Measurements from ENCODE around the gene FLNB.
"Not testable (repeated sequence)": the region's sequence is repeated elsewhere in the genome, so short reads cannot be mapped to it uniquely, and the experiment has no call there.

FLNB gene

GRCh38 chr3:58055314-58055713, 47.1 kb downstream of the FLNB start:
- DNase-seq, result no peak

GRCh38 chr3:58055891-58056290, 47.7 kb downstream of the FLNB start:
- DNase-seq, result not testable (repeated sequence)

GRCh38 chr3:58058361-58059263, 50.4 kb downstream of the FLNB start:
- no peak for DNase-seq

- no peak for DNase-seq
Measured at GRCh38 chr3:58059349-58060321, 51.4 kb downstream of the FLNB start.

- DNase-seq, result no peak
Measured at GRCh38 chr3:58062472-58062871, 54.2 kb downstream of the FLNB start.

GRCh38 chr3:58063022-58063815, 55.0 kb downstream of the FLNB start:
- DNase-seq, result no peak

- no peak for DNase-seq
Measured at GRCh38 chr3:58064923-58065638, 56.9 kb downstream of the FLNB start.

GRCh38 chr3:58065700-58066167, 57.5 kb downstream of the FLNB start:
- no peak for DNase-seq

- DNase-seq, result no peak
Measured at GRCh38 chr3:58066842-58067241, 58.6 kb downstream of the FLNB start.

GRCh38 chr3:58068122-58068809, 60.0 kb downstream of the FLNB start:
- no peak for DNase-seq

- no peak for DNase-seq
Measured at GRCh38 chr3:58071480-58071971, 63.3 kb downstream of the FLNB start.

GRCh38 chr3:58072052-58072762, 64.0 kb downstream of the FLNB start:
- DNase-seq, result no peak

- DNase-seq, result no peak
Measured at GRCh38 chr3:58072763-58073130, 64.5 kb downstream of the FLNB start.

GRCh38 chr3:58073301-58074108, 65.3 kb downstream of the FLNB start:
- no peak for DNase-seq

- DNase-seq, result no peak
Measured at GRCh38 chr3:58074116-58074715, 66.0 kb downstream of the FLNB start.

GRCh38 chr3:58074997-58075396, 66.8 kb downstream of the FLNB start:
- DNase-seq, result peak; percentile 41 to 43

GRCh38 chr3:58077596-58078285, 69.5 kb downstream of the FLNB start:
- DNase-seq, result no peak

- no peak for DNase-seq
Measured at GRCh38 chr3:58078610-58079009, 70.4 kb downstream of the FLNB start.
